ENCODE results near the gene NASP. TPM values are rescaled to one million over a fixed set of nuclear protein-coding genes. Genes with fewer than 3 reads are reported as not detected.

The NASP gene
- total RNA-seq, 4 donors from 2014 or later: 25.5 to 32.7 (median 27.3) TPM

- H3K36me3 ChIP-seq: peaks cover 0 to 14% of the 10 kb centered on the region in 2 donors
- no peaks in the 10 kb centered on the region for H3K27me3 ChIP-seq
- no peak overlapping the region for H3K4me3 ChIP-seq
- H3K4me1 ChIP-seq: peaks cover 12 to 16% of the 10 kb centered on the region in 2 donors
- in situ Hi-C loops (cut with MboI; ENCODE audit: low sequenced_read_pairs in 4 of 4) (loop anchor here in 2 of 4 donors (10.0 to 25.0 kb wide), 2 partner anchors 538 to 540 kb away; partner anchors contain the start of genes HECTD3 (in 2 of the 2) and UROD (in 2 of the 2)), intact Hi-C loops (cut with DNase I; ENCODE audit: low total_unique reads) (no loop called here)
- TF ChIP-seq POLR2A (IDR thresholded peaks at IDR 0.05): no peak
- no peak for TF ChIP-seq CTCF (IDR thresholded peaks at IDR 0.05 in 4 of 5, conservative IDR thresholded peaks at IDR 0.05 in 1 of 5)
- H3K27ac ChIP-seq: no peak overlapping the region
- ATAC-seq: no peak
- H3K9me3 ChIP-seq: no peaks in the 10 kb centered on the region
- DNase-seq: no peak
Measured at GRCh38 chr1:45552331-45552730, 31.5 kb upstream of the NASP start.

GRCh38 chr1:45554198-45554597, 29.6 kb upstream of the NASP start:
- Histone ChIP-seq H3K27ac (no peak overlapping the region), H3K27me3 (no peaks in the 10 kb centered on the region), H3K36me3 (peaks cover 0 to 14% of the 10 kb centered on the region in 2 donors), H3K4me1 (peaks cover 14 to 16% of the 10 kb centered on the region in 2 donors), H3K9me3 (no peaks in the 10 kb centered on the region), H3K4me3 (no peak overlapping the region)
- TF ChIP-seq POLR2A (IDR thresholded peaks at IDR 0.05) (no peak), CTCF (IDR thresholded peaks at IDR 0.05 in 4 of 5, conservative IDR thresholded peaks at IDR 0.05 in 1 of 5) (no peak)
- intact Hi-C loops (cut with DNase I; ENCODE audit: low total_unique reads) (no loop called here), in situ Hi-C loops (cut with MboI; ENCODE audit: low sequenced_read_pairs in 4 of 4) (loop anchor here in 2 of 4 donors (10.0 to 25.0 kb wide), 2 partner anchors 539 to 542 kb away; partner anchors contain the start of genes HECTD3 (in 2 of the 2) and UROD (in 2 of the 2))
- DNase-seq (no peak), ATAC-seq (no peak)

GRCh38 chr1:45557422-45557944, 26.4 kb upstream of the NASP start:
- in situ Hi-C loops (cut with MboI; ENCODE audit: low sequenced_read_pairs in 4 of 4): loop anchor here in 2 of 4 donors (10.0 to 25.0 kb wide), 2 partner anchors 543 to 545 kb away; partner anchors contain the start of genes HECTD3 (in 2 of the 2) and UROD (in 2 of the 2)
- Histone ChIP-seq H3K36me3 (peaks cover 0 to 27% of the 10 kb centered on the region in 2 donors), H3K4me1 (peaks cover 4 to 5% of the 10 kb centered on the region in 2 donors), H3K4me3 (no peak overlapping the region), H3K27ac (peak overlapping the region in 2 of 4 donors; percentile 0 to 64), H3K27me3 (no peaks in the 10 kb centered on the region), H3K9me3 (no peaks in the 10 kb centered on the region)
- ATAC-seq: peak in 1 of 2 donors; percentile 62
- intact Hi-C loops (cut with DNase I; ENCODE audit: low total_unique reads): no loop called here
- peak in 1 of 2 donors; percentile 41 for DNase-seq
- no peak for TF ChIP-seq CTCF (IDR thresholded peaks at IDR 0.05 in 4 of 5, conservative IDR thresholded peaks at IDR 0.05 in 1 of 5)
- TF ChIP-seq POLR2A (IDR thresholded peaks at IDR 0.05): no peak

GRCh38 chr1:45563843-45564242, 20.0 kb upstream of the NASP start:
- no peaks in the 10 kb centered on the region for H3K9me3 ChIP-seq
- H3K4me1 ChIP-seq: peaks cover 0 to 5% of the 10 kb centered on the region in 2 donors
- no peak overlapping the region for H3K27ac ChIP-seq
- ATAC-seq: no peak
- no peak for DNase-seq
- H3K27me3 ChIP-seq: no peaks in the 10 kb centered on the region
- peaks cover 0 to 56% of the 10 kb centered on the region in 2 donors for H3K36me3 ChIP-seq
- intact Hi-C loops (cut with DNase I; ENCODE audit: low total_unique reads): no loop called here
- no peak overlapping the region for H3K4me3 ChIP-seq
- in situ Hi-C loops (cut with MboI; ENCODE audit: low sequenced_read_pairs in 4 of 4): loop anchor here in 3 of 4 donors (10.0 to 25.0 kb wide), 6 partner anchors 49 to 552 kb away; partner anchors contain the start of genes HECTD3 (in 2 of the 3), UROD (in 2 of the 3), CCDC163 (in 1 of the 3) and MMACHC (in 1 of the 3)
- TF ChIP-seq CTCF (IDR thresholded peaks at IDR 0.05 in 4 of 5, conservative IDR thresholded peaks at IDR 0.05 in 1 of 5) (no peak), POLR2A (IDR thresholded peaks at IDR 0.05) (no peak)
